ENCODE data around the gene TAP1.

DNA sequence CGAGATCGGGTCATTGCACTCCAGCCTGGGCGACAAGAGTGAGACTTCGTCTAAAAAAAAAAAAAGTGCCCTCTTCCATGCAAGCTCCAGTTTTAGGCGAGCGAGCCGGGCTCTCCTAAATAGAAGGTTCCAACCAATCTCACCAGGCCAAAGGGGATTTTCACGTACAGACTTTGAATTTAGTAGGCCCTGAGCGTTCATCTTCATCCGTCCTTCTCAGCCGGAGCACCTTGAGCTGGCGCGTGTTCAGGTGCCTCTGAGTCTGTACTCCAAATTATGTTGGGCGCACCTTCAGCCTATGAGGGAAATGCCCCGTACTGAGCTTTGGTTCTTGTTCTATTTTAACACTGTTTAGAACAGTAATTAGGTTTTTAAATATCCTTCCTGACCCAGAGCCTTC is 14.1 kb downstream of the TAP1 start:
- TF ChIP-seq POLR2AphosphoS5 (IDR thresholded peaks at IDR 0.05; ENCODE audit: low read depth, low read length) = no peak
- TF ChIP-seq, protein P1, sequence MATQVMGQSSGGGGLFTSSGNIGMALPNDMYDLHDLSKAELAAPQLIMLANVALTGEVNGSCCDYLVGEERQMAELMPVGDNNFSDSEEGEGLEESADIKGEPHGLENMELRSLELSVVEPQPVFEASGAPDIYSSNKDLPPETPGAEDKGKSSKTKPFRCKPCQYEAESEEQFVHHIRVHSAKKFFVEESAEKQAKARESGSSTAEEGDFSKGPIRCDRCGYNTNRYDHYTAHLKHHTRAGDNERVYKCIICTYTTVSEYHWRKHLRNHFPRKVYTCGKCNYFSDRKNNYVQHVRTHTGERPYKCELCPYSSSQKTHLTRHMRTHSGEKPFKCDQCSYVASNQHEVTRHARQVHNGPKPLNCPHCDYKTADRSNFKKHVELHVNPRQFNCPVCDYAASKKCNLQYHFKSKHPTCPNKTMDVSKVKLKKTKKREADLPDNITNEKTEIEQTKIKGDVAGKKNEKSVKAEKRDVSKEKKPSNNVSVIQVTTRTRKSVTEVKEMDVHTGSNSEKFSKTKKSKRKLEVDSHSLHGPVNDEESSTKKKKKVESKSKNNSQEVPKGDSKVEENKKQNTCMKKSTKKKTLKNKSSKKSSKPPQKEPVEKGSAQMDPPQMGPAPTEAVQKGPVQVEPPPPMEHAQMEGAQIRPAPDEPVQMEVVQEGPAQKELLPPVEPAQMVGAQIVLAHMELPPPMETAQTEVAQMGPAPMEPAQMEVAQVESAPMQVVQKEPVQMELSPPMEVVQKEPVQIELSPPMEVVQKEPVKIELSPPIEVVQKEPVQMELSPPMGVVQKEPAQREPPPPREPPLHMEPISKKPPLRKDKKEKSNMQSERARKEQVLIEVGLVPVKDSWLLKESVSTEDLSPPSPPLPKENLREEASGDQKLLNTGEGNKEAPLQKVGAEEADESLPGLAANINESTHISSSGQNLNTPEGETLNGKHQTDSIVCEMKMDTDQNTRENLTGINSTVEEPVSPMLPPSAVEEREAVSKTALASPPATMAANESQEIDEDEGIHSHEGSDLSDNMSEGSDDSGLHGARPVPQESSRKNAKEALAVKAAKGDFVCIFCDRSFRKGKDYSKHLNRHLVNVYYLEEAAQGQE (IDR thresholded peaks at IDR 0.05; ENCODE audit: insufficient read depth in 1 of 2, low read depth in 2 of 2, low read length in 1 of 2) = no peak
- TF ChIP-seq, protein P2, sequence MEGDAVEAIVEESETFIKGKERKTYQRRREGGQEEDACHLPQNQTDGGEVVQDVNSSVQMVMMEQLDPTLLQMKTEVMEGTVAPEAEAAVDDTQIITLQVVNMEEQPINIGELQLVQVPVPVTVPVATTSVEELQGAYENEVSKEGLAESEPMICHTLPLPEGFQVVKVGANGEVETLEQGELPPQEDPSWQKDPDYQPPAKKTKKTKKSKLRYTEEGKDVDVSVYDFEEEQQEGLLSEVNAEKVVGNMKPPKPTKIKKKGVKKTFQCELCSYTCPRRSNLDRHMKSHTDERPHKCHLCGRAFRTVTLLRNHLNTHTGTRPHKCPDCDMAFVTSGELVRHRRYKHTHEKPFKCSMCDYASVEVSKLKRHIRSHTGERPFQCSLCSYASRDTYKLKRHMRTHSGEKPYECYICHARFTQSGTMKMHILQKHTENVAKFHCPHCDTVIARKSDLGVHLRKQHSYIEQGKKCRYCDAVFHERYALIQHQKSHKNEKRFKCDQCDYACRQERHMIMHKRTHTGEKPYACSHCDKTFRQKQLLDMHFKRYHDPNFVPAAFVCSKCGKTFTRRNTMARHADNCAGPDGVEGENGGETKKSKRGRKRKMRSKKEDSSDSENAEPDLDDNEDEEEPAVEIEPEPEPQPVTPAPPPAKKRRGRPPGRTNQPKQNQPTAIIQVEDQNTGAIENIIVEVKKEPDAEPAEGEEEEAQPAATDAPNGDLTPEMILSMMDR (IDR thresholded peaks at IDR 0.05) = no peak

All from Panc1 (cell line).